Endodermal cell (in vitro differentiated cells): Measurements from ENCODE around the gene SLC6A18. TPM values are rescaled to one million over a fixed set of nuclear protein-coding genes. Genes with fewer than 3 reads are reported as not detected.

Experiments
- DNase-seq: peaks from one replicate; pipeline ENCODE4 v3.0.0-alpha.2; 2017
- H3K27ac ChIP-seq: 2 replicates; pipeline ENCODE4 v1.5.1; 2013; ENCODE audit warnings: mild to moderate bottlenecking, low read depth, low read length, moderate library complexity
- H3K27me3 ChIP-seq: 2 replicates; pipeline ENCODE4 v1.6.1; 2013; ENCODE audit warnings: mild to moderate bottlenecking, low read length, moderate library complexity; ENCODE audit not compliant: insufficient read depth, control insufficient read depth, poor library complexity, severe bottlenecking
- H3K36me3 ChIP-seq: 2 replicates; pipeline ENCODE4 v1.7.0; 2013; ENCODE audit warnings: mild to moderate bottlenecking, low read length, moderate library complexity; ENCODE audit not compliant: control insufficient read depth, insufficient read depth
- H3K4me1 ChIP-seq: one replicate; pipeline ENCODE4 v1.7.0; 2013; ENCODE audit warnings: low read length; ENCODE audit not compliant: control insufficient read depth, insufficient read depth
- H3K4me3 ChIP-seq: 2 replicates; pipeline ENCODE4 v1.5.1; 2013; ENCODE audit warnings: mild to moderate bottlenecking, low read length, moderate library complexity
- H3K9ac ChIP-seq: 2 replicates; pipeline ENCODE4 v1.6.1; 2013; ENCODE audit warnings: mild to moderate bottlenecking, low read length, moderate library complexity; ENCODE audit not compliant: poor library complexity, severe bottlenecking; ENCODE audit errors: extremely low read depth
- H3K9me3 ChIP-seq: 2 replicates; pipeline ENCODE4 v1.6.1; 2013; ENCODE audit warnings: mild to moderate bottlenecking, low read length, moderate library complexity; ENCODE audit not compliant: control insufficient read depth
- H3K27ac Mint-ChIP-seq: 2 replicates; pipeline ENCODE4 v1.8.0; 2020; ENCODE audit warnings: mixed read lengths
- H3K27me3 Mint-ChIP-seq: 2 replicates; pipeline ENCODE4 v1.8.0; 2021; ENCODE audit warnings: mild to moderate bottlenecking, mixed read lengths; ENCODE audit not compliant: insufficient read depth
- H3K36me3 Mint-ChIP-seq: 2 replicates; pipeline ENCODE4 v1.8.0; 2020; ENCODE audit warnings: low read depth, mixed read lengths
- H3K4me1 Mint-ChIP-seq: 2 replicates; pipeline ENCODE4 v1.8.0; 2020; ENCODE audit warnings: mixed read lengths
- H3K4me3 Mint-ChIP-seq: 2 replicates; pipeline ENCODE4 v1.8.0; 2020; ENCODE audit warnings: mild to moderate bottlenecking, moderate library complexity, mixed read lengths
- H3K9me3 Mint-ChIP-seq: 2 replicates; pipeline ENCODE4 v1.8.0; 2020; ENCODE audit warnings: mild to moderate bottlenecking, mixed read lengths
- WGBS, 2 experiments: methylation state at CpG; one replicate each; pipeline versions ENCODE4 v1.1.5 to v1.1.7; 2013; ENCODE audit warnings: missing lambda C conversion rate in 2 of 2, mixed read lengths in 1 of 2; ENCODE audit not compliant: insufficient coverage in 1 of 2, insufficient read length in 1 of 2; 5-methylcytosine and 5-hydroxymethylcytosine counted together
- total RNA-seq, 2 donors: library from RNA; stranded (reverse); fragmentation: NEBNext Ultra II Directional in 1 of 2; extraction: Animal tissue kit (Norgen Biotek cat#: 25700) in 1 of 2; gene quantifications; 2 replicates in 1 of 2; 3 replicates in 1 of 2; pipeline ENCODE4 v1.2.1, GENCODE V29; 2021
- TF ChIP-seq, protein P1 (sequence below): fragments of 200-600 bp; sonication (generic); conservative IDR thresholded peaks from 2 replicates; pipeline ENCODE4 v1.5.0; 2021; ENCODE audit warnings: antibody characterized with exemption, mild to moderate bottlenecking

The SLC6A18 gene
- total RNA-seq, 2 donors from 2014 or later: not detected

GRCh38 chr5:1294206-1294834 is 69.1 kb downstream of the SLC6A18 start:
- 40 to 56% methylated on average over 28 to 69 of the region's 69 CpGs for WGBS, 2 experiments
- peak; percentile 81 for DNase-seq
- Histone ChIP-seq H3K27me3 (peaks cover 11% of the 10 kb centered on the region), H3K4me3 (peak overlapping the region; percentile 75), H3K27ac (no peak overlapping the region), H3K4me1 (no peaks in the 10 kb centered on the region), H3K9ac (no peak overlapping the region), H3K9me3 (no peaks in the 10 kb centered on the region), H3K36me3 (no peaks in the 10 kb centered on the region)
- H3K9me3 Mint-ChIP-seq: no peaks in the 10 kb centered on the region
- H3K27ac Mint-ChIP-seq: no peak overlapping the region
- peak overlapping the region; percentile 49 for H3K4me3 Mint-ChIP-seq
- peaks cover 24% of the 10 kb centered on the region for H3K27me3 Mint-ChIP-seq
- TF ChIP-seq, protein P1, sequence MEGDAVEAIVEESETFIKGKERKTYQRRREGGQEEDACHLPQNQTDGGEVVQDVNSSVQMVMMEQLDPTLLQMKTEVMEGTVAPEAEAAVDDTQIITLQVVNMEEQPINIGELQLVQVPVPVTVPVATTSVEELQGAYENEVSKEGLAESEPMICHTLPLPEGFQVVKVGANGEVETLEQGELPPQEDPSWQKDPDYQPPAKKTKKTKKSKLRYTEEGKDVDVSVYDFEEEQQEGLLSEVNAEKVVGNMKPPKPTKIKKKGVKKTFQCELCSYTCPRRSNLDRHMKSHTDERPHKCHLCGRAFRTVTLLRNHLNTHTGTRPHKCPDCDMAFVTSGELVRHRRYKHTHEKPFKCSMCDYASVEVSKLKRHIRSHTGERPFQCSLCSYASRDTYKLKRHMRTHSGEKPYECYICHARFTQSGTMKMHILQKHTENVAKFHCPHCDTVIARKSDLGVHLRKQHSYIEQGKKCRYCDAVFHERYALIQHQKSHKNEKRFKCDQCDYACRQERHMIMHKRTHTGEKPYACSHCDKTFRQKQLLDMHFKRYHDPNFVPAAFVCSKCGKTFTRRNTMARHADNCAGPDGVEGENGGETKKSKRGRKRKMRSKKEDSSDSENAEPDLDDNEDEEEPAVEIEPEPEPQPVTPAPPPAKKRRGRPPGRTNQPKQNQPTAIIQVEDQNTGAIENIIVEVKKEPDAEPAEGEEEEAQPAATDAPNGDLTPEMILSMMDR: no peak
- peaks cover 1% of the 10 kb centered on the region for H3K4me1 Mint-ChIP-seq
- H3K36me3 Mint-ChIP-seq: no peaks in the 10 kb centered on the region

DNA sequence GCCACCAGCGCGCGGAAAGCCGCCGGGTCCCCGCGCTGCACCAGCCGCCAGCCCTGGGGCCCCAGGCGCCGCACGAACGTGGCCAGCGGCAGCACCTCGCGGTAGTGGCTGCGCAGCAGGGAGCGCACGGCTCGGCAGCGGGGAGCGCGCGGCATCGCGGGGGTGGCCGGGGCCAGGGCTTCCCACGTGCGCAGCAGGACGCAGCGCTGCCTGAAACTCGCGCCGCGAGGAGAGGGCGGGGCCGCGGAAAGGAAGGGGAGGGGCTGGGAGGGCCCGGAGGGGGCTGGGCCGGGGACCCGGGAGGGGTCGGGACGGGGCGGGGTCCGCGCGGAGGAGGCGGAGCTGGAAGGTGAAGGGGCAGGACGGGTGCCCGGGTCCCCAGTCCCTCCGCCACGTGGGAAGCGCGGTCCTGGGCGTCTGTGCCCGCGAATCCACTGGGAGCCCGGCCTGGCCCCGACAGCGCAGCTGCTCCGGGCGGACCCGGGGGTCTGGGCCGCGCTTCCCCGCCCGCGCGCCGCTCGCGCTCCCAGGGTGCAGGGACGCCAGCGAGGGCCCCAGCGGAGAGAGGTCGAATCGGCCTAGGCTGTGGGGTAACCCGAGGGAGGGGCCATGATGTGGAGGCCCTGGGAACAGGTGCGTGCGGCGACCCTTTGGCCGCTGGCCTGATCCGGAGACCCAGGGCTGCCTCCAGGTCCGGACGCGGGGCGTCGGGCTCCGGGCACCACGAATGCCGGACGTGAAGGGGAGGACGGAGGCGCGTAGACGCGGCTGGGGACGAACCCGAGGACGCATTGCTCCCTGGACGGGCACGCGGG is 69.9 kb downstream of the SLC6A18 start, which contains the start of gene TERT:
Gene TERT, minus strand, starts transcription at position 234 of the 815 bp plus-strand sequence. Its CDS starts 79 bp downstream, at position 155.
- 5 to 11% methylated on average over 43 to 97 of the region's 102 CpGs for WGBS, 2 experiments
- H3K36me3 ChIP-seq: no peaks in the 10 kb centered on the region
- no peaks in the 10 kb centered on the region for H3K4me1 ChIP-seq
- H3K9me3 ChIP-seq: no peaks in the 10 kb centered on the region
- Mint-ChIP-seq H3K27me3 (peaks cover 24% of the 10 kb centered on the region), H3K4me1 (peaks cover 1% of the 10 kb centered on the region), H3K27ac (no peak within 1 kb of the TSS), H3K36me3 (no peaks in the 10 kb centered on the region), H3K9me3 (no peaks in the 10 kb centered on the region), H3K4me3 (peak within 1 kb of the TSS; percentile 49)
- H3K4me3 ChIP-seq: peak within 1 kb of the TSS; percentile 75
- H3K27me3 ChIP-seq: peaks cover 11% of the 10 kb centered on the region
- peak; percentile 94 for DNase-seq
- H3K27ac ChIP-seq: no peak within 1 kb of the TSS
- TF ChIP-seq, protein P1: peak; percentile 49
- H3K9ac ChIP-seq: no peak within 1 kb of the TSS

GRCh38 chr5:1295650-1296037 is 70.5 kb downstream of the SLC6A18 start:
- Mint-ChIP-seq H3K4me3 (peak overlapping the region; percentile 49), H3K9me3 (no peaks in the 10 kb centered on the region), H3K27me3 (peaks cover 24% of the 10 kb centered on the region), H3K4me1 (peaks cover 1% of the 10 kb centered on the region), H3K27ac (no peak overlapping the region), H3K36me3 (no peaks in the 10 kb centered on the region)
- Histone ChIP-seq H3K9me3 (no peaks in the 10 kb centered on the region), H3K4me1 (no peaks in the 10 kb centered on the region), H3K9ac (no peak overlapping the region), H3K36me3 (no peaks in the 10 kb centered on the region), H3K4me3 (peak overlapping the region; percentile 75), H3K27me3 (peaks cover 11% of the 10 kb centered on the region), H3K27ac (no peak overlapping the region)
- DNase-seq: peak; percentile 54
- TF ChIP-seq, protein P1: no peak
- 75 to 79% methylated on average over 18 to 22 of the region's 22 CpGs for whole genome bisulfite sequencing, 2 experiments

Other genes starting within 250 kb of the SLC6A18 start
- 10 to 100 TPM; 11.2 to 13.9 TPM for gene NKD2, start 216.6 kb upstream of the SLC6A18 start, total RNA-seq
- 10 to 100 TPM; 58.9 to 61.6 TPM for gene SLC12A7, start 113.3 kb upstream of the SLC6A18 start, total RNA-seq
- under 1 TPM; 0.09 to 0.15 TPM for gene SLC6A19, start 23.8 kb upstream of the SLC6A18 start, total RNA-seq
- 1 to 10 TPM; 7.1 to 9.8 TPM for gene TERT, start 69.7 kb downstream of the SLC6A18 start, total RNA-seq
- gene CLPTM1L, start 119.7 kb downstream of the SLC6A18 start, total RNA-seq: 10 to 100 TPM; 68.0 to 89.4 TPM
- gene SLC6A3, start 220.1 kb downstream of the SLC6A18 start, total RNA-seq: under 1 TPM in 1 of 2 donors, not detected in 1; 0.18 TPM